GM20431 (cell line): ENCODE measurements around the gene PDE9A.
"Not testable (repeated sequence)": the region's sequence is repeated elsewhere in the genome, so short reads cannot be mapped to it uniquely, and the experiment has no call there.

Experiments
- in situ Hi-C: fragments of 300-500 bp; cut with MseI, MboI; formaldehyde crosslinking; loops from one replicate; pipeline ENCODE4 v1.15.0; 2020; ENCODE audit warnings: low sequenced_read_pairs; ENCODE audit not compliant: unreplicated experiment

Gene PDE9A

GRCh38 chr21:42623694-42624093 lies 29.7 kb upstream of the PDE9A start:
- in situ Hi-C loops: no loop called here

- in situ Hi-C loops: no loop called here
These were observed 29.2 kb upstream of the PDE9A start for GRCh38 chr21:42624095-42624790.

GRCh38 chr21:42624936-42625335 lies 28.5 kb upstream of the PDE9A start:
- in situ Hi-C loops: no loop called here

DNA sequence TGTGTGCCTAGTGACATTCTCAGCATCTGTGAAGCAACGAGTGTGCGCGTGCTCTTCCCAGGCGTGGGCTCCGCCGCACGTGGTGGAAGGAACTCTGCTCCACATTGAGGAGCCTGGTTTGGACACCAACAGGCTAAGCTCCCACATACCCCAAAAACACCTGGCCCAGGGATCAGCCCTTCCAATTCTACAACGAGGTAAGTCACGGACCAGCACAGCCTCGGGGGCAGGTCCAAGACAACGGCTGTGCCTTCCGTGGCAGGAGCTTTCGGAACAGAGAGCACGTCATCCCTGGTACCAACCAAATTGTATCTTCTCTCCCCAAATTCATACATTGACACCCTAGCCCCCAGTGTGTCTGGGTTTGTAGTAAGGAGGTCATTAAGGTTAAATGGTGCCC lies 27.2 kb upstream of the PDE9A start:
- in situ Hi-C loops: no loop called here

- in situ Hi-C loops: no loop called here
These were observed 25.7 kb upstream of the PDE9A start for GRCh38 chr21:42627527-42628289.

- in situ Hi-C loops: not testable (repeated sequence)
These were observed 24.9 kb upstream of the PDE9A start for GRCh38 chr21:42628466-42629061.

DNA sequence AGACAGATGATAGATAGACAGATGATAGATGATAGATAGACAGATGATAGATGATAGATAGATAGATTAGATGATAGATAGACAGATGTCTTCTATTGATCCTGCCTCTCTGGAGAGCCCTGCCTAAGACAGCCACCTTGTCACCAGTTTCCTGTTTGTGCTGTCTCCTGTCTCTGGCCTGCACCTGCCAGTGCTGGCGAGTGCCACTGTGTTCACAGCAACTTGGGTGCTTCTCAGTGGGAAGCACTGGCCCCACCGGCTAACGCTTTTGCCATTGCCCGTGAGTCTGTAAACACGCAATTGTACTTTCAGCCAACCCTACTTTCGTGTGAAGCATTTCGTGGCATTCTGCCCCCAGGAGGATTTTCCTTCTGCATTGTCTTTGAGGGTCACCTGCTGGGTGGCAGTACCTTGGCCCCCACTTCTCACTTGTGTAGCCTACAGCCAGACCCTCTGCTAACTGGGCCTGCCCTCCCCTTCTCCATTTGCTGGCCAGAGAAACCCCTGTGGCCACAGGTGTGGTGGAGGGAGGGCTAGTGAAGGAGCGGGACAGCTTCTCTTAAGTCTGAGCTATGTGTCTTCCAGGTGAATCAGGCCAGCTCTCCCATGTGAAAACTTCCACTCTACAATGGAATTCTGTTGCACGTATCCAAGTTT lies 23.4 kb upstream of the PDE9A start:
- in situ Hi-C loops: no loop called here

DNA sequence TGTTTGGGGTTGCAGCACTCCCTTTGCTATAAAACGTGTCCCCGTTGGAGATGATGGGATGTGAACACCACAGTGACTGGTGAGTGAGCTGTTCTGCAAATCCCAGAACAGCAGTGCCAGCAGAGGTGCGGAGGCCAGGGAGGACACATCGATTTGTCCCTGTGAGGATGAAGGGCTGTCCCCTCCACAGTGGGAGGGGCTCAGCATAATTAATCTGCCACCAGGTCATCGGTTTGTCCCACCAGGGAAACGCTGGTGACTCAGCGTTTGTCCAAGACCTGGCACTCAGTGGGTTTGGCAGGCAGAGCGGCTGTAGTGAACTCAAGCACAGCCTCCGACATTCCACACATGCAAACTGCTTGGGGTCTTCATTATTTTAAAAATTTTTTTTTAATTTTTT lies 22.8 kb upstream of the PDE9A start:
- in situ Hi-C loops: no loop called here

DNA sequence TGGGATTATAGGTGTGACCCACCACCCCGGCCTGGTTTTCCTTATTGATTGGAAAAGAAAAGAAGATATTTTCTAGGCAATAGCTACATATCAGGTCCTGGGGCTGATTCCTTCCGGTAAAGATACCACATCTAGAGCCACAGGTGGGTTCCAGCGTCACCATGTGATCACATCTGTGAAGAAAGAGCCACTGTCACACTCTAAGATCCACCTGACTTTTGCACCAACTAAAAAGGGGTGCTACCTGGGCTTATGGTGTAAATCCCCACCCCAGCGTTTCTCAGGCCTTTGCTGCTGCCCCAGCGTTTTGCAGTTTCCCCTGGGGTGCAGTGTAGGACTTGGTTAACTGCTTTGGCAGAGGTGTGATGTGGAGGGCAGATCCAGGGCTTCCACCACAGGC lies 22.3 kb upstream of the PDE9A start:
- in situ Hi-C loops: no loop called here

DNA sequence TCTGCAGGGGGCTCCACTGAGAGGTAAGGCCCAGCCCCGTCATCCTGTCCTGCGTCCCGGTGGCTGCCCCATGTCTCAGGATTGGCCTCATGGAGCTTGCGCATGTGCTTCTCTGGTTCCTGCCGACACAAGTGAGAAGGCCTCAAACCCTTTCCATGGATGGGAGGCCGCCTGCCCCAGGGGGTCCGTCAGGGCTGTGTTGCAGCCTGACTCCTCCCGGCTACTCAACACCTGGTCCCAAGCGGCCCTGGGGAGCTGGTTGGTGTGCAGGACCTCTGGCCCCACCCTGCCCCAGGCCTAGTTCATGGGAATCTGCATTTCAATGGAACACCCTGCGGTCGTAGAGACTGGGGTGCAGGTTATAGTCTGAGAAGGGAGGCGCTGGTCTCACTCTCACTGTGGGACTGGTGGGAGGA lies 21.1 kb upstream of the PDE9A start:
- in situ Hi-C loops: no loop called here

GRCh38 chr21:42632771-42633690 lies 20.4 kb upstream of the PDE9A start:
- in situ Hi-C loops: no loop called here

- in situ Hi-C loops: no loop called here
These were observed 19.6 kb upstream of the PDE9A start for GRCh38 chr21:42633858-42634257.

DNA sequence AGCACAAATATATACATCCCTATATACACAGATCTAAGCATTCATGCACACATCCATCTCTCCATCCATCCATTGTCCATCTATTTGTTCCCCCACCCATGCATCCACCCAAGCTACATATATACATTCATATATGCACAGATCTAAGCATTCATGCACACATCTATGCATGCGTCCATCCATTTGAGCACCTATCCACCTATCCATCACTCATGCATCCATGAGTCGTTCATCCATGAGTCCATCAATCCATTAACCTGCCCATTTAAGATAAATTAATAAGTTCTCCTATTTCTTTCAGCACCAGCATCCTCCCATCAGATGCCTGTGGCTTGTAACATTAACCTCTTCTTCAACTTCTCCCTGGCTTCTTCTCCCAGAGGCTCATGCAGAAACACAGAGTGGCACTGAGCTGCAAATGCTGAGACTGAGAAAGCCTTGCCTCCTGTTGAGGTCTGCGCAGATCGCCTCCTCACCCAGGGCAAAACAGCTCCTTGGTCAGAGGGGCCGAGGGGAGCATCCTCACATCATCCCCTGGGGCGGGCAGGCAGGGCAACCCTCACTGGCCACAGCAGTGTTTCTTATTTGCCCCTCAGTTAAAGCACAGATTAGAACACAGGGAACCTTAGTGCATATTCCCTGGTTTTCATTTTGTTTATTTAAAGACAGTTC lies 17.4 kb upstream of the PDE9A start:
- in situ Hi-C loops: no loop called here

GRCh38 chr21:42636520-42637266 lies 16.7 kb upstream of the PDE9A start:
- in situ Hi-C loops: no loop called here

DNA sequence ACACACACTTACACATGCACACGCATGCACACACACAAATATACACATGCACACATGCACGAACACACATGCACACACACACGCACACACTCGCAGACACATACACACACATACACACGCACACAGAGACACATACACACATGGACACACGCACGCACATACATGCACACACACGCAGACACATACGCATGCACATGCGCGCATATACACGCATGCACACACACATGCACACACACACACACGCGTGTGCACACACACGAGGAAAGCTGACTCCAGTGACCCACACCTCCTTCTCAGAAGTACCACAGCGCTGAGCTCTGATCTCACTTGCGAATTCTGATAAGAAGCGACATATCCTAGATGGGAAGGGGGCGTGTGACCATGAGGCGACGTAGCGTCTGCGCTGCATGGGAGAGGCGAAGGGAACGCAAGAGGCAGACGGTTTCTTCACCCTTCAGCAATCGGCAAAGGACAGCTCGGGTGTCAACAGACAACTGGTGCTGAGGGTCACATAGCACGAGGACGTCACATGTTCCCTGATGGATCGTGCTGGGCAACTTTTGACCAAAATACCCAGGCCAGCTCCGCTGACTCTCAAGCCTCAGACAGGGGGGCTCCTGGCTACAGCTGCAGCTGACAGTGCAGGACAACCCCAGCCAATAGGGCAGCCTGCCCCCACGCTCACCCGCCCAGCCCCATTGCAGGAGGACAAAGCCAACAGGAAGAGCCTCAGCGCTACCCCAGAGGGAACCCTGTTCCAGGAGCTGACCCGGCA lies 16.0 kb upstream of the PDE9A start:
- in situ Hi-C loops: no loop called here

- in situ Hi-C loops: no loop called here
These were observed 15.1 kb upstream of the PDE9A start for GRCh38 chr21:42638266-42638863.

- in situ Hi-C loops: no loop called here
These were observed 13.7 kb upstream of the PDE9A start for GRCh38 chr21:42639646-42640152.
